Measurements from ENCODE around the gene SNAP47. TPM values are rescaled to one million over a fixed set of nuclear protein-coding genes. Genes with fewer than 3 reads are reported as not detected.

SNAP47 gene
- total RNA-seq, 1 donor from 2014 or later, result 52.8 TPM

DNA sequence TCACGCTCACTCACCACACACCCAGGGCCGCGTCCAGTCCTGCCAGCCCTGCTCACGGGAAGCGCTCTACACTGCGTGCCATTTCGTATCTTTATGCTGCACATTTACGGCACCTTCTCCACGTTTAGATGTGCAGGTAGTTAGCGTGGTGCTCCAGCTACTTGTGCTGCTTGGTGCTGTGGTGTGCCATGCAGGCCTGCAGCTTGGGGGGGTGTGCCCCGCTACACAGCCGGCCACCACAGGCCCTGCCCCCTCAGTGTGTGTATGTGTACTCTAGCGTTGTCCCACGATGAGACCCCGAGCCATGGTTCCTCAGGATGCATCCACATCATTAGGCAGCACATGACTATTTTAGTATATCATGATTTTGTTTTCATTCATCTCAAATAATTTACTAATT, 38.3 kb downstream of the SNAP47 start:
- Histone ChIP-seq H3K4me2 (no peak overlapping the region), H3K4me3 (no peak overlapping the region), H3K4me1 (no peaks in the 10 kb centered on the region), H3K36me3 (no peaks in the 10 kb centered on the region), H3K9ac (no peak overlapping the region), H4K20me1 (ENCODE audit: low read depth) (peaks cover 9% of the 10 kb centered on the region), H3K27ac (no peak overlapping the region), H3F3A (ENCODE audit: low read depth) (no peaks in the 10 kb centered on the region), H3K27me3 (no peaks in the 10 kb centered on the region), H2AFZ (replicated peaks) (no peak overlapping the region), H3K9me3 (ENCODE audit: low read depth) (no peaks in the 10 kb centered on the region), H3K79me2 (ENCODE audit: low read depth) (no peaks in the 10 kb centered on the region)
- H3K27me3 Mint-ChIP-seq (ENCODE audit: insufficient read depth, low read depth), result no peaks in the 10 kb centered on the region
- peaks cover 12% of the 10 kb centered on the region for H3K36me3 Mint-ChIP-seq
- TF ChIP-seq, protein P1, sequence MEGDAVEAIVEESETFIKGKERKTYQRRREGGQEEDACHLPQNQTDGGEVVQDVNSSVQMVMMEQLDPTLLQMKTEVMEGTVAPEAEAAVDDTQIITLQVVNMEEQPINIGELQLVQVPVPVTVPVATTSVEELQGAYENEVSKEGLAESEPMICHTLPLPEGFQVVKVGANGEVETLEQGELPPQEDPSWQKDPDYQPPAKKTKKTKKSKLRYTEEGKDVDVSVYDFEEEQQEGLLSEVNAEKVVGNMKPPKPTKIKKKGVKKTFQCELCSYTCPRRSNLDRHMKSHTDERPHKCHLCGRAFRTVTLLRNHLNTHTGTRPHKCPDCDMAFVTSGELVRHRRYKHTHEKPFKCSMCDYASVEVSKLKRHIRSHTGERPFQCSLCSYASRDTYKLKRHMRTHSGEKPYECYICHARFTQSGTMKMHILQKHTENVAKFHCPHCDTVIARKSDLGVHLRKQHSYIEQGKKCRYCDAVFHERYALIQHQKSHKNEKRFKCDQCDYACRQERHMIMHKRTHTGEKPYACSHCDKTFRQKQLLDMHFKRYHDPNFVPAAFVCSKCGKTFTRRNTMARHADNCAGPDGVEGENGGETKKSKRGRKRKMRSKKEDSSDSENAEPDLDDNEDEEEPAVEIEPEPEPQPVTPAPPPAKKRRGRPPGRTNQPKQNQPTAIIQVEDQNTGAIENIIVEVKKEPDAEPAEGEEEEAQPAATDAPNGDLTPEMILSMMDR (IDR thresholded peaks at IDR 0.05), result no peak
- TF ChIP-seq EZH2phosphoT487 (IDR thresholded peaks at IDR 0.05), result no peak
- TF ChIP-seq EZH2 (IDR thresholded peaks at IDR 0.05), result no peak
- no peaks in the 10 kb centered on the region for H3K9me3 Mint-ChIP-seq
- peaks cover 24% of the 10 kb centered on the region for H3K4me1 Mint-ChIP-seq
- DNase-seq (ENCODE audit: low spot score), result no peak
- H3K4me3 Mint-ChIP-seq, result no peak overlapping the region
- no peak overlapping the region for H3K27ac Mint-ChIP-seq

GRCh38 chr1:227774051-227774731, 39.0 kb downstream of the SNAP47 start:
- no peak overlapping the region for H3K4me2 ChIP-seq

DNA sequence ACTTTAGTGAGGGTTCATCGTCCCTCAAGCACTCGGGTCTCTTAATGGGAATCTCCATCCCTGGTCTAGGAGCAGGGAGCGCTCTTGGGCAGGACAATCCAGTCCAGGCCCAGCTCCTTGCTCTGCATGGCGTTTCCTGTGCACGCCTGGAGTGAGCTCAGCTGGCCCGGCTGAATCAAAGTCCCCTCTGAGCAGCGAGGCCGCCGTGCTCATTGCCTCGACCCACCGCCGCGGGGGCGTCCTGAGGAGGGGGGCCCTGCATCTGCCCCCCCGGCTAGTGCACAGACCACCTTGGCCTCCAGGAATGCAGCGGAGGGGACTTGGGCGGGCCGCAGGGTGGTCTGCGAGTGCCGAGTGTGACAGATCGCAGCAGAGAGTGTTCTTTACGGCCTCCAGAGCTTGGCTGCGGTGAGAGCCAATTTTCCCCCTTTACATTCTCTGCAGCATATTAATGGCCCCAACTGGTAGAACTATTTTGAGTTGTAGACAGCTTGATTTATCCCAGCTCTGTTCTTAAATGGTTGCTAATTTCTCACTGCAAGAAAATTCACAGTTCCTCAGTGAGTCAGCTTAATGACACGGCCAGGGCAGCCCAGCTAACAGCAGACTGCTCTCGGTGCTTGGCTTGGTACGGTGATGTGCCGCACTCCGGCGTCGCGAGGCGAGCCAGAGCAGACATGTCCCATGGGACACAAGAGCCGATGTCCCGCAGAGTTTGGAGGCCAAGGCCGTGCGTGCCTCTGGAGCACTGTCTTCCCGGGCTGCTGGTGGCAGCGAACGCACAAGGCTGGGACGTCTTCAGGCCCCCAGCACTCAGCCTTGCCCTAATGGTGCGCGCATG, 39.8 kb downstream of the SNAP47 start:
- Histone ChIP-seq H4K20me1 (ENCODE audit: low read depth) (peaks cover 9% of the 10 kb centered on the region), H3K9ac (no peak overlapping the region), H3K27me3 (no peaks in the 10 kb centered on the region), H3K4me1 (no peaks in the 10 kb centered on the region), H3F3A (ENCODE audit: low read depth) (no peaks in the 10 kb centered on the region), H3K9me3 (ENCODE audit: low read depth) (no peaks in the 10 kb centered on the region), H2AFZ (replicated peaks) (no peak overlapping the region), H3K27ac (no peak overlapping the region), H3K36me3 (no peaks in the 10 kb centered on the region), H3K4me3 (no peak overlapping the region), H3K4me2 (no peak overlapping the region), H3K79me2 (ENCODE audit: low read depth) (no peaks in the 10 kb centered on the region)
- H3K27me3 Mint-ChIP-seq (ENCODE audit: insufficient read depth, low read depth), result no peaks in the 10 kb centered on the region
- no peak for DNase-seq (ENCODE audit: low spot score)
- no peak overlapping the region for H3K27ac Mint-ChIP-seq
- no peak overlapping the region for H3K4me3 Mint-ChIP-seq
- TF ChIP-seq EZH2 (IDR thresholded peaks at IDR 0.05) (no peak), EZH2phosphoT487 (IDR thresholded peaks at IDR 0.05) (no peak)
- TF ChIP-seq, protein P1 (IDR thresholded peaks at IDR 0.05), result no peak
- H3K36me3 Mint-ChIP-seq, result peaks cover 12% of the 10 kb centered on the region
- H3K4me1 Mint-ChIP-seq, result peaks cover 24% of the 10 kb centered on the region
- H3K9me3 Mint-ChIP-seq, result no peaks in the 10 kb centered on the region

More at GRCh38 chr1:227774051-227774731, 39.0 kb downstream of the SNAP47 start:
- no peaks in the 10 kb centered on the region for H3K4me1 ChIP-seq
- Mint-ChIP-seq H3K4me1 (peaks cover 24% of the 10 kb centered on the region), H3K9me3 (no peaks in the 10 kb centered on the region), H3K4me3 (no peak overlapping the region), H3K36me3 (peaks cover 12% of the 10 kb centered on the region), H3K27ac (no peak overlapping the region), H3K27me3 (ENCODE audit: insufficient read depth, low read depth) (no peaks in the 10 kb centered on the region)
- TF ChIP-seq EZH2phosphoT487 (IDR thresholded peaks at IDR 0.05) (no peak), EZH2 (IDR thresholded peaks at IDR 0.05) (no peak)
- TF ChIP-seq, protein P1 (IDR thresholded peaks at IDR 0.05), result no peak
- no peak overlapping the region for H3K4me3 ChIP-seq
- no peak overlapping the region for H3K9ac ChIP-seq
- no peak for DNase-seq (ENCODE audit: low spot score)
- H3K27me3 ChIP-seq, result no peaks in the 10 kb centered on the region
- no peak overlapping the region for H3K27ac ChIP-seq
- H3K9me3 ChIP-seq (ENCODE audit: low read depth), result no peaks in the 10 kb centered on the region
- peaks cover 9% of the 10 kb centered on the region for H4K20me1 ChIP-seq (ENCODE audit: low read depth)
- no peak overlapping the region for H2AFZ ChIP-seq (replicated peaks)
- no peaks in the 10 kb centered on the region for H3K36me3 ChIP-seq
- H3K79me2 ChIP-seq (ENCODE audit: low read depth), result no peaks in the 10 kb centered on the region
- H3F3A ChIP-seq (ENCODE audit: low read depth), result no peaks in the 10 kb centered on the region
